GM10248 (cell line): ENCODE data around the gene TPBGL.

Source experiments
- CTCF ChIA-PET: fragments of 300-600 bp; sonication (Branson Sonifier 250); formaldehyde crosslinking; extraction: SDS; loops from one replicate; lab custom pipeline; 2021; ENCODE audit warnings: antibody characterized with exemption; lab: Yijun Ruan, JAX
- POLR2A ChIA-PET: fragments of 350-650 bp; sonication (Branson Sonifier 250); formaldehyde crosslinking; extraction: SDS; loops from one replicate; lab custom pipeline; 2020; ENCODE audit warnings: antibody characterized with exemption; lab: Yijun Ruan, JAX
- DNase-seq: peaks from one replicate; pipeline ENCODE4 v3.0.0; 2012; ENCODE audit errors: extremely low spot score
- CTCF ChIP-seq: IDR thresholded peaks from 2 replicates; pipeline ENCODE4 v1.5.1; 2012; ENCODE audit warnings: mild to moderate bottlenecking, low read depth; ENCODE audit errors: extremely low read depth, missing control alignments, control extremely low read depth

Gene TPBGL

GRCh38 chr11:75277211-75277805 is 36.7 kb downstream of the TPBGL start:
- TF ChIP-seq CTCF, result no peak
- CTCF ChIA-PET, result interaction anchor here (0.8 to 13.4 kb wide), 4 partner anchors 73 to 137 kb away, joined by 3 to 224 read pairs (median 4); no protein-coding TSS in a partner anchor
- DNase-seq, result no peak
- POLR2A ChIA-PET, result no interaction called here

GRCh38 chr11:75277991-75278790 is 37.6 kb downstream of the TPBGL start:
- CTCF ChIA-PET, result interaction anchor here (0.8 to 13.4 kb wide), 7 partner anchors 7 to 158 kb away, joined by 3 to 224 read pairs (median 5); partner anchors contain the start of gene TPBGL

GRCh38 chr11:75279273-75279672 is 38.7 kb downstream of the TPBGL start:
- CTCF ChIA-PET, result interaction anchor here (0.7 to 13.4 kb wide), 22 partner anchors 9 to 444 kb away, joined by 3 to 224 read pairs (median 5); no protein-coding TSS in a partner anchor
- TF ChIP-seq CTCF, result no peak
- POLR2A ChIA-PET, result no interaction called here
- no peak for DNase-seq

More at GRCh38 chr11:75277991-75278790, 37.6 kb downstream of the TPBGL start:
- TF ChIP-seq CTCF, result no peak
- DNase-seq, result no peak
- POLR2A ChIA-PET, result no interaction called here

GRCh38 chr11:75280227-75280701 is 39.7 kb downstream of the TPBGL start:
- ChIA-PET POLR2A (interaction anchor here (0.6 kb wide), 1 partner anchor 51 kb away, joined by 4 read pairs; no protein-coding TSS in a partner anchor), CTCF (interaction anchor here (0.6 to 13.4 kb wide), 28 partner anchors 10 to 443 kb away, joined by 3 to 224 read pairs (median 4); no protein-coding TSS in a partner anchor)
- DNase-seq, result peak; percentile 86

GRCh38 chr11:75280770-75281468 is 40.3 kb downstream of the TPBGL start:
- CTCF ChIA-PET, result interaction anchor here (1.0 to 13.4 kb wide), 24 partner anchors 9 to 143 kb away, joined by 3 to 224 read pairs (median 4); no protein-coding TSS in a partner anchor
- TF ChIP-seq CTCF, result no peak
- POLR2A ChIA-PET, result no interaction called here
- no peak for DNase-seq

More at GRCh38 chr11:75280227-75280701, 39.7 kb downstream of the TPBGL start:
- peak; percentile 94 for TF ChIP-seq CTCF
